Mesothelial cell of epicardium (in vitro differentiated cells): ENCODE data around the gene ACTN1. TPM values are rescaled to one million over a fixed set of nuclear protein-coding genes. Genes with fewer than 3 reads are reported as not detected.

ENCODE experiments used
- DNase-seq, 2 experiments: peaks; one replicate each; pipeline ENCODE4 v3.0.0; 2021; ENCODE audit warnings: low spot score in 2 of 2; ENCODE audit not compliant: unreplicated experiment in 2 of 2
- H3K27ac Mint-ChIP-seq: 2 replicates; pipeline ENCODE4 v1.8.0; 2021; ENCODE audit warnings: mixed read lengths
- H3K27me3 Mint-ChIP-seq: 2 replicates; pipeline ENCODE4 v1.8.0; 2021; ENCODE audit warnings: low read depth, mixed read lengths
- H3K36me3 Mint-ChIP-seq: 2 replicates; pipeline ENCODE4 v1.8.0; 2021; ENCODE audit warnings: mixed read lengths
- H3K4me1 Mint-ChIP-seq: 2 replicates; pipeline ENCODE4 v1.8.0; 2021; ENCODE audit warnings: mixed read lengths
- H3K4me3 Mint-ChIP-seq: 2 replicates; pipeline ENCODE4 v1.8.0; 2021; ENCODE audit warnings: mild to moderate bottlenecking, moderate library complexity, mixed read lengths
- H3K9me3 Mint-ChIP-seq: 2 replicates; pipeline ENCODE4 v1.8.0; 2021; ENCODE audit warnings: mixed read lengths
- CTCF ChIP-seq: fragments of 200-600 bp; sonication (generic); IDR thresholded peaks from one replicate; pipeline ENCODE4 v1.5.0; 2021; ENCODE audit warnings: antibody characterized with exemption; ENCODE audit not compliant: unreplicated experiment
- total RNA-seq: library from RNA; stranded (reverse); gene quantifications from 3 replicates; pipeline ENCODE4 v1.2.1, GENCODE V29; 2021

The ACTN1 gene
- total RNA-seq, 1 donor from 2014 or later: 166 TPM

DNA sequence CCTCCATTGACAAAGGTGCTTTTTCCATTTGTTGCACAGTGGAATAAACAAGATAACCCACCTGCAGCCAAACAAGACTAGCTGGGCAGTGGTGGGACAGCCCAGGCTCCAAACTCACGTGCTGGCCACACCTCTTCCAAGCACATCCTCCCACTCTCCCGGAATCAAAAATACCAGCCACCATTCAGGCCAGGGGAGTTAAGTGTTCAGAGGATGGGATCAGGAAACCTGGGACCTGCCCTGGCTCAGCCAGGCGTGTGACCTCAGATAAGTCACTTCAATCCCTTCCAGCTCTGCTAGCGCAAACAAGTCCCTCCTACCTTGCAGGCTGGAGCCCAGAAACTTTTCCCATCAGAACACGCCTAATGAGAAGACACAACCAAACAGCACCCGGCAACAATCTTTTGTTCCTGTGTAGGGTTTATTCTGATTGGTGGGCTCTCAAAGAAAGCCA lies 43.3 kb downstream of the ACTN1 start:
- Mint-ChIP-seq H3K4me1 (peaks cover 41% of the 10 kb centered on the region), H3K4me3 (no peak overlapping the region), H3K36me3 (no peaks in the 10 kb centered on the region), H3K9me3 (no peaks in the 10 kb centered on the region), H3K27me3 (no peaks in the 10 kb centered on the region), H3K27ac (peak overlapping the region; percentile 26)
- no peak for TF ChIP-seq CTCF
- DNase-seq: no peak

DNA sequence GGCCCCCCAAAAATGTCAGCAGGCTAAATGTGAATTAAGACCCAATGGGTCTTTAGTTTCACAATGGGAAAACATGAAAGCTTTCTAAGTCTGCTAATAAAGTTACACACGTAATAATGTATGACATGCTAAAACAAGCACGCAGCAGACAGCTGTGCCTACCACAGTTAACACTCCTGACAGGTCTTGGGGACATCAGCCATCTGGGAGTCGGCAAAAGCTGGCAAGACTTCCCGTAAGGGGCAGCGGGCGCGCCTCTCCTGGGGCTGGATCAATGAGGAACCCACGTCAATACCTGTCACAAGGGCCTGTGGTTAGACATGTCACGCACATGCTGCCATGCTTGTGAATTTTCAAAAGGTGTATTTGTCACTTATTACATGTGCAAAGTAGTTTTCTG lies 45.0 kb downstream of the ACTN1 start:
- Mint-ChIP-seq H3K9me3 (no peaks in the 10 kb centered on the region), H3K27ac (no peak overlapping the region), H3K4me3 (no peak overlapping the region)

GRCh38 chr14:68932686-68933085 lies 46.4 kb downstream of the ACTN1 start:
- Mint-ChIP-seq H3K36me3 (no peaks in the 10 kb centered on the region), H3K9me3 (no peaks in the 10 kb centered on the region), H3K27me3 (no peaks in the 10 kb centered on the region), H3K27ac (no peak overlapping the region), H3K4me3 (no peak overlapping the region), H3K4me1 (peaks cover 26% of the 10 kb centered on the region)
- no peak for DNase-seq
- no peak for TF ChIP-seq CTCF

More for the DNA sequence above, 45.0 kb downstream of the ACTN1 start:
- no peak for DNase-seq
- TF ChIP-seq CTCF: no peak
- Mint-ChIP-seq H3K36me3 (no peaks in the 10 kb centered on the region), H3K27me3 (no peaks in the 10 kb centered on the region), H3K4me1 (peaks cover 28% of the 10 kb centered on the region)

DNA sequence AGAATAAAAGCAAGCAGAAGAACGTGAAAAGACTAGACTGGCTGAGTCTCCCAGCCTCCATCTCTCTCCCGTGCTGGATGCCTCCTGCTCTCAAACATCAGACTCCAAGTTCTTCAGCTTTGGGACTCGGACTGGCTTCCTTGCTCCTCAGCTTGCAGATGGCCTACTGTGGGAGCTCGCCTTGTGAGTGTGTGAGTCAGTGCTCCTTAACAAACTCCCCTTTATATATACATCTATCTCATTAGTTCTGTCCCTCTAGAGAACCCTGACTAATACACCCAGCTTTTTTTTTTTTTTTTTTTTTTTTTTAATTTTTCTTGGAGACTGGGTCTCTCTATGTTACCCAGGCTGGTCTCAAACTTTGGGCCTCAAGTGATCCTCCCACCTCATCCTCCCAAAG lies 46.9 kb downstream of the ACTN1 start:
- Mint-ChIP-seq H3K4me3 (no peak overlapping the region), H3K9me3 (no peaks in the 10 kb centered on the region), H3K27ac (no peak overlapping the region), H3K4me1 (peaks cover 26% of the 10 kb centered on the region), H3K27me3 (no peaks in the 10 kb centered on the region), H3K36me3 (no peaks in the 10 kb centered on the region)
- DNase-seq: no peak
- no peak for TF ChIP-seq CTCF

- H3K36me3 Mint-ChIP-seq: peaks cover under 1% of the 10 kb centered on the region
- H3K4me3 Mint-ChIP-seq: no peak overlapping the region
- no peak overlapping the region for H3K27ac Mint-ChIP-seq
- H3K9me3 Mint-ChIP-seq: no peaks in the 10 kb centered on the region
- DNase-seq: no peak
- H3K4me1 Mint-ChIP-seq: peaks cover 20% of the 10 kb centered on the region
- no peaks in the 10 kb centered on the region for H3K27me3 Mint-ChIP-seq
- TF ChIP-seq CTCF: no peak
These were observed 47.5 kb downstream of the ACTN1 start for GRCh38 chr14:68931474-68932051.

GRCh38 chr14:68931063-68931462 lies 48.0 kb downstream of the ACTN1 start:
- no peak overlapping the region for H3K27ac Mint-ChIP-seq
- peaks cover 15% of the 10 kb centered on the region for H3K4me1 Mint-ChIP-seq
- no peak for DNase-seq
- H3K4me3 Mint-ChIP-seq: no peak overlapping the region
- peaks cover under 1% of the 10 kb centered on the region for H3K9me3 Mint-ChIP-seq
- peaks cover 3% of the 10 kb centered on the region for H3K36me3 Mint-ChIP-seq
- no peak for TF ChIP-seq CTCF
- H3K27me3 Mint-ChIP-seq: no peaks in the 10 kb centered on the region
